ENCODE data around the gene HCRT.

HCRT gene

GRCh38 chr17:42183741-42184711 is 1.2 kb downstream of the HCRT start:
- peak; percentile 75 for ATAC-seq
- TF ChIP-seq CREB5 (CRISPR knock-in tag; IDR thresholded peaks at IDR 0.05; ENCODE audit: low read depth) (no peak), POU6F1 (CRISPR knock-in tag; IDR thresholded peaks at IDR 0.05; ENCODE audit: borderline replicate concordance, low read depth) (no peak), TCF4 (CRISPR knock-in tag; IDR thresholded peaks at IDR 0.05; ENCODE audit: borderline replicate concordance) (no peak), SNAI2 (CRISPR knock-in tag; IDR thresholded peaks at IDR 0.05) (no peak)

GRCh38 chr17:42182927-42183734 is 2.1 kb downstream of the HCRT start:
- TF ChIP-seq ZFP30 (CRISPR knock-in tag; IDR thresholded peaks at IDR 0.05) = no peak
- TF ChIP-seq ESRRG (CRISPR knock-in tag; IDR thresholded peaks at IDR 0.05) = no peak
- no peak for TF ChIP-seq CSDC2 (CRISPR knock-in tag; IDR thresholded peaks at IDR 0.05)
- no peak for TF ChIP-seq TSHZ2 (CRISPR knock-in tag; IDR thresholded peaks at IDR 0.05)
- no peak for TF ChIP-seq ZNF8 (CRISPR knock-in tag; IDR thresholded peaks at IDR 0.05)
- peak; percentile 90 for TF ChIP-seq ZNF70 (CRISPR knock-in tag; IDR thresholded peaks at IDR 0.05)
- ATAC-seq = peak; percentile 41

- no peak for TF ChIP-seq CREB5 (CRISPR knock-in tag; IDR thresholded peaks at IDR 0.05; ENCODE audit: low read depth)
- TF ChIP-seq ZC3H10 (CRISPR knock-in tag; IDR thresholded peaks at IDR 0.05) = no peak
- no peak for TF ChIP-seq OSR1 (CRISPR knock-in tag; IDR thresholded peaks at IDR 0.05)
- no peak for TF ChIP-seq BACH2 (CRISPR knock-in tag; IDR thresholded peaks at IDR 0.05; ENCODE audit: borderline replicate concordance)
- TF ChIP-seq PATZ1 (CRISPR knock-in tag; IDR thresholded peaks at IDR 0.05; ENCODE audit: borderline replicate concordance) = no peak
- TF ChIP-seq CSDC2 (CRISPR knock-in tag; IDR thresholded peaks at IDR 0.05) = no peak
- TF ChIP-seq POU6F1 (CRISPR knock-in tag; IDR thresholded peaks at IDR 0.05; ENCODE audit: borderline replicate concordance, low read depth) = no peak
- TF ChIP-seq CSRNP3 (CRISPR knock-in tag; IDR thresholded peaks at IDR 0.05) = no peak
- no peak for TF ChIP-seq GLIS3 (CRISPR knock-in tag; IDR thresholded peaks at IDR 0.05)
- TF ChIP-seq RARB (CRISPR knock-in tag; IDR thresholded peaks at IDR 0.05) = no peak
- no peak for TF ChIP-seq ZFP3 (CRISPR knock-in tag; IDR thresholded peaks at IDR 0.05)
- TF ChIP-seq ISL1 (CRISPR knock-in tag; IDR thresholded peaks at IDR 0.05) = no peak
- ATAC-seq = no peak
Measured at GRCh38 chr17:42181851-42182207, 3.4 kb downstream of the HCRT start.

All from SK-N-SH treated with all-trans-retinoic acid at 6 μM for 48 hours (cell line).